Brain microvascular endothelial cell (primary cell): ENCODE data around the gene PACSIN1.

Experiments used
- DNase-seq: peaks from one replicate; pipeline ENCODE4 v3.0.0-alpha.2; 2020
- H3K27ac ChIP-seq: fragments of 250-450 bp; sonication (Bioruptor Pico); 2 replicates; pipeline ENCODE4 v1.5.1; 2020; ENCODE audit warnings: mild to moderate bottlenecking, moderate library complexity
- H3K27me3 ChIP-seq: fragments of 250-450 bp; sonication (Bioruptor Pico); replicated peaks from 2 replicates; pipeline ENCODE4 v1.5.1; 2020; ENCODE audit warnings: mild to moderate bottlenecking
- H3K36me3 ChIP-seq: fragments of 250-450 bp; sonication (Bioruptor Pico); replicated peaks from 2 replicates; pipeline ENCODE4 v1.5.1; 2020; ENCODE audit warnings: mild to moderate bottlenecking
- H3K4me3 ChIP-seq: 2 replicates; pipeline ENCODE4 v1.5.1; 2011; ENCODE audit warnings: low read depth, mild to moderate bottlenecking, control low read depth, low read length, moderate library complexity
- in situ Hi-C: cut with HindIII; loops from 2 replicates; pipeline ENCODE4 v1.10.0; 2017; ENCODE audit warnings: low sequenced_read_pairs, low pct_ligation_motif_present
- TF ChIP-seq, protein P1 (sequence below): IDR thresholded peaks from 2 replicates; pipeline ENCODE4 v1.5.1; 2011; ENCODE audit warnings: low read depth, mild to moderate bottlenecking, moderate library complexity, low read length, control low read depth, inconsistent platforms; ENCODE audit errors: missing control alignments

Gene PACSIN1

DNA sequence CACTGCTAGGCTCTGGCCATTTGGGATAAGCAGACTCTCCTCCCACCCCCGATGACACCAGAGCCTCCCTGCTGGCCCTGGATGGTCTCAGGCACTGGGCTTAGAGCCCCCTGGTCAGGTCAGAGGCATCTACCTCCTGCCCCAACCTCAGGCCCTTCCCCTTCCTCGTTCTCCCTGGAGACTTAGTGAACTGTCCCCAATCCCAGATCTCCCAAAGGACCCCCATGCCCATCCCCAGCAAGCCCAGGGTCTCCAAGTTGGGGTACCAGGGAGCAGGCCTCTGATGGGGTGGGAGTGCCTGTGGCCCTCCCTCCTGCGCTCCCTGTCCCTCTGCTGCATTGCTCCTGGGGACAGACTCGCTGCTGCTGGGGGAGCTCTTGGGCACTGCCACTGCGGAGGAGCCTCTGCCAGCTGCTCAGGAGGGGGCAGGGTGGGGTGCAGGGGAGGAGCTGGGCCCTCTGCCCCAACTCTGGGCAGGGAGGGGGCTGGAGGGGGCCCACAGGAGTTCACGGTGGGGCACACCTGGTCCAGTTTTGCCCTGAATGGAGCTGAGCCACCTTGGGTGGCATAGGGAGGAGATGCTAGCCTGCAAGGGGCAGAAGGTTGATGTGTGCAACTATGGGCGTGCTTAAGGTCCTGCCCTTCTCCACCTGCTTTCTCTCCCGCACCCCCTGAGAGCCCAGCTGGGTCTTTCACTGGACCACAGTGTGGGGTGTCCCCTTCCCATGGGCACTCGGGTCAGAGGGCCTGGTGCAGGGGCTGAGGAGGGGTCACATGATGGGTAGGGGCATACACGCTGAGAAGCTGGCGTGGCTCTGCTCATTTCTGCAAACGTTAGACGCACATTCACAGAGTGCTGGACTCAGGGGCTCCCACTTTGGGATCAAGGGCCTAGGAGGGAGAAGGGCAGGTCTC is 49.9 kb downstream of the PACSIN1 start:
- in situ Hi-C loops: no loop called here
- TF ChIP-seq, protein P1, sequence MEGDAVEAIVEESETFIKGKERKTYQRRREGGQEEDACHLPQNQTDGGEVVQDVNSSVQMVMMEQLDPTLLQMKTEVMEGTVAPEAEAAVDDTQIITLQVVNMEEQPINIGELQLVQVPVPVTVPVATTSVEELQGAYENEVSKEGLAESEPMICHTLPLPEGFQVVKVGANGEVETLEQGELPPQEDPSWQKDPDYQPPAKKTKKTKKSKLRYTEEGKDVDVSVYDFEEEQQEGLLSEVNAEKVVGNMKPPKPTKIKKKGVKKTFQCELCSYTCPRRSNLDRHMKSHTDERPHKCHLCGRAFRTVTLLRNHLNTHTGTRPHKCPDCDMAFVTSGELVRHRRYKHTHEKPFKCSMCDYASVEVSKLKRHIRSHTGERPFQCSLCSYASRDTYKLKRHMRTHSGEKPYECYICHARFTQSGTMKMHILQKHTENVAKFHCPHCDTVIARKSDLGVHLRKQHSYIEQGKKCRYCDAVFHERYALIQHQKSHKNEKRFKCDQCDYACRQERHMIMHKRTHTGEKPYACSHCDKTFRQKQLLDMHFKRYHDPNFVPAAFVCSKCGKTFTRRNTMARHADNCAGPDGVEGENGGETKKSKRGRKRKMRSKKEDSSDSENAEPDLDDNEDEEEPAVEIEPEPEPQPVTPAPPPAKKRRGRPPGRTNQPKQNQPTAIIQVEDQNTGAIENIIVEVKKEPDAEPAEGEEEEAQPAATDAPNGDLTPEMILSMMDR: no peak
- H3K27ac ChIP-seq: no peak overlapping the region
- H3K36me3 ChIP-seq: no peaks in the 10 kb centered on the region
- H3K27me3 ChIP-seq: peaks cover 18% of the 10 kb centered on the region
- H3K4me3 ChIP-seq: no peak overlapping the region
- no peak for DNase-seq

DNA sequence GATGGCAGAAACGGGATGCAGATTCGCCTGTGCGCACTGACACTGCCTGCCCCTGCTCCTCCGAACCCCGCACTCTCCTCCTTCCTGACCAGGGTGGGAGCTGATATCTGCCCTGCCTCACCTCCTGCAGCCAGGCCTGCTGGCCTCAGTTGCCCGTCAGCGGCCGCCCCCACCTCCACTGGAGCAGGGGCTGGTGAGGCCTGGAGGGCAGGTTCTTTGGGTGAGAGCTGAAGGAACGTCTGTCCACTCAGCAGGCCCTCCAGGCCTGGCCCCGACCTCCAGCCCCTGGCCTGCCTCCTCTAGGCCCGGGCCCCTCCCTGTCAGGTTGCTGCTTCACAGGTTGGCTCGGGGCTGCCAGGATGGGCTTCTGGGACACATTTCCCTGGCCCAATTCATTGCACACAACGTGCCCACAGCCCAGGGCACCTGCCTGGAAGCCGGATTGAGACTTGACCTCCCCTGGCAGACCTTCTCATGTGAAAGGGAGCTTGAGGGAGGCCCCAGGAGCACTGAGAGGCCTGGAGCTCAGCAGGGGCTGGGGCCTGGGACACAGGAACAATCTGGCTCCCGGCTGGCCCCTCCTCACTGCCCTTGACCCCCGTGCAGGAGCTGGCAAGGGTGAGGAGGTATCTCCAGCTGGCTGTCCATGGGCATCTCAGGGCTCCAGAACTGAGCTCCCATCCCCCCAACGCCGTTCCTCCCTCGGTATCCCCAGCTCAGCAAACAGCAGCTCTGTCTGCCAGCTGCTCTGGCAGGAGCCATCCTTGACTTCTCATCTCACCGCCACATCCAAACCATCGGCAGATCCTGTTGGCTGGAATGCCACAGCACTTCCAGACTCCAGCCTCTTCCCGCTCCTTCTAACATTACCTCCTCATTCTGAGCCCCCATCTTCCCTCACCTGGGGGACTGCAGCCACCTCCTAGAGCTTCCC is 50.8 kb downstream of the PACSIN1 start:
- no peak for DNase-seq
- Histone ChIP-seq H3K27me3 (peaks cover 18% of the 10 kb centered on the region), H3K4me3 (no peak overlapping the region), H3K27ac (no peak overlapping the region), H3K36me3 (no peaks in the 10 kb centered on the region)
- in situ Hi-C loops: no loop called here
- TF ChIP-seq, protein P1: no peak

DNA sequence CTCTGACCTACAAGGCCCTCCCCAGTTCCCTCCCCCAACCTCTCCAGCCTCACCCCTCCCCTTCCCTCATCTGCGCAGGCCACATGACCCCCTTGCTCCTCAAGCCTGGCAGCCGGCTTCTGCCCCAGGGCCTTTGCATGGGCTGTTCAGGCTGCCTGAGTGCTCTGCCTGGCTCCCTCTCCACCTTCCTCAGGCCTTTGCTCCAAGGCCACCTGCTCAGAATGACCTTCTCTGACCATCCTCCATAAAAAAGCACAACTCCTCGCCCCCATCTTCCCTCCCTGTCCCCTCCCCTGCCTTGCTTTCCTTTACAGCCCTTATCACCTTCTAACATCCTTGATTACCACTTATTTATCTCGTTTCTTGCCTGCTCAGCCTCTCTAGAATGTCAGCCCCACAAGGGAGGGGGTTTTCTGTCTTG is 51.6 kb downstream of the PACSIN1 start:
- peaks cover 18% of the 10 kb centered on the region for H3K27me3 ChIP-seq
- in situ Hi-C loops: no loop called here
- TF ChIP-seq, protein P1: no peak
- H3K27ac ChIP-seq: no peak overlapping the region
- no peak for DNase-seq
- H3K36me3 ChIP-seq: no peaks in the 10 kb centered on the region
- no peak overlapping the region for H3K4me3 ChIP-seq

DNA sequence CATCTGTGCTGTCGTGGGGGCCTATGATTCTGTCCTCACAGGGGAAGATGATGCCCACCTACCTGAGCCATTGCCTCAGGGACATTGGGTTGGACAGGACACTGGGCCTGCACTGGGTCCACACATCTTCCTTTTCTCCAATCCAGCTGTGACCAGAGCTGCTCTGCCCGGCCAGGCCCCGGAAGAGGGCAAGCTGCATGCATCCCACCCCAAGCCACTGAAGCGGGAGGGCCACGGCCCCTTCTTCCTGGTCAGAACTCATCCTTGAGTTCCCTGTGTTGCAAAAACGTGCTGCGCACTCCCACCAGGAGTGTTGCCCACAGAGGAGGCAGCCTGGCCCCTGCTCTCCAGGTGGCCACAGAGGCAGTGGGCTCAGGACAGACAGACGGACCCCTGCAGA is 52.1 kb downstream of the PACSIN1 start:
- H3K27me3 ChIP-seq: peaks cover 18% of the 10 kb centered on the region

DNA sequence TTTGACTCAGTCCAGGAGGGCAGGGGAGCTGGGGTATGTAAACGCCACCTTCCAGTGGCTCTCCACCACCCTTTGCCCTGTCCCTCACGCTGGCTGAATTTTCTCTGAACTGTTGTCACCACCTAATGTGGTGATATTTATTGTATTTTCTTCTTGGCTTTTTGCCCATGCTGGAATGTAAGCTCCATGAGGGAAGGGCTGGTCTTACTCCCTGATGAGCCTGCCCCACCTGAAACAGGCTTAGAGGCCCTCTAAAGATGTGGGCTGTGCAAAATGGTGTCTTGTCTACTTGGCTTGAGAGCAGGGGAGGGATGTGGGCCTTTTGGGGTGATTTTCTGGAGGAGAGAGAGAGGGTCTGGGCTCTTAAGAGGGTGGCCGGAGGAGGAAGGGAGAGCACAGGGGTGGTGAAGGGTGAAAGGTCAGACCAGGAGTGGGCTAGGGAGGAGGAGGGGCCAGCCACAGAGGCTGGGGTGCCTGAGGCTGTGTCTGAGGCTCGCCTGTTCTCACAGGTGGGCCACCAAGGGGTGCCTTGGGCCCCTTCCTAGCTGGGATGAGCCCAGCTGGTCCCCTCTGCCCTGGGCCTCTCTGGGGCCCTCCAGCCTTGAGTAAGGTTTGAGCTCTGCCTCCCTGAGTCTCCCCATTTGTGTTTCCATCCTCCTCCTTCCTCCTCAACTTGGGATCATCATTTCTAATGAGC is 52.9 kb downstream of the PACSIN1 start:
- no peaks in the 10 kb centered on the region for H3K36me3 ChIP-seq
- H3K4me3 ChIP-seq: no peak overlapping the region
- H3K27ac ChIP-seq: no peak overlapping the region
- DNase-seq: no peak
- peaks cover 17% of the 10 kb centered on the region for H3K27me3 ChIP-seq
- TF ChIP-seq, protein P1: no peak
- in situ Hi-C loops: no loop called here

More for the DNA sequence above, 52.1 kb downstream of the PACSIN1 start:
- Histone ChIP-seq H3K27ac (no peak overlapping the region), H3K36me3 (no peaks in the 10 kb centered on the region), H3K4me3 (no peak overlapping the region)
- DNase-seq: no peak
- in situ Hi-C loops: no loop called here
- TF ChIP-seq, protein P1: no peak
